Activated naive CD8-positive, alpha-beta T cell treated with anti-CD3 and anti-CD28 coated beads, Interleukin-2, amount 50 U/mL, for 24 hours (primary cell): ENCODE data around the gene GSE1.
A peak's percentile ranks its signal among the peaks of the same experiment; 100 is the strongest.

Source experiments
- ATAC-seq: fragments of 150-1000 bp; cut with Tn5 transposase; one replicate; pipeline ENCODE4 v1.10.0; 2021
- DNase-seq: peaks from one replicate; pipeline ENCODE4 v3.0.0; 2021
- H3K27ac Mint-ChIP-seq: one replicate; pipeline ENCODE4 v1.8.0; 2021; ENCODE audit warnings: mild to moderate bottlenecking, mixed read lengths
- H3K27me3 Mint-ChIP-seq: one replicate; pipeline ENCODE4 v1.8.0; 2021; ENCODE audit warnings: mixed read lengths
- H3K36me3 Mint-ChIP-seq: one replicate; pipeline ENCODE4 v1.8.0; 2021; ENCODE audit warnings: low read depth, mixed read lengths
- H3K4me1 Mint-ChIP-seq: one replicate; pipeline ENCODE4 v1.8.0; 2021; ENCODE audit warnings: mixed read lengths
- H3K4me3 Mint-ChIP-seq: one replicate; pipeline ENCODE4 v1.8.0; 2021; ENCODE audit warnings: mild to moderate bottlenecking, moderate library complexity, mixed read lengths
- H3K9me3 Mint-ChIP-seq: one replicate; pipeline ENCODE4 v1.8.0; 2021; ENCODE audit warnings: mixed read lengths

GSE1 gene

DNA sequence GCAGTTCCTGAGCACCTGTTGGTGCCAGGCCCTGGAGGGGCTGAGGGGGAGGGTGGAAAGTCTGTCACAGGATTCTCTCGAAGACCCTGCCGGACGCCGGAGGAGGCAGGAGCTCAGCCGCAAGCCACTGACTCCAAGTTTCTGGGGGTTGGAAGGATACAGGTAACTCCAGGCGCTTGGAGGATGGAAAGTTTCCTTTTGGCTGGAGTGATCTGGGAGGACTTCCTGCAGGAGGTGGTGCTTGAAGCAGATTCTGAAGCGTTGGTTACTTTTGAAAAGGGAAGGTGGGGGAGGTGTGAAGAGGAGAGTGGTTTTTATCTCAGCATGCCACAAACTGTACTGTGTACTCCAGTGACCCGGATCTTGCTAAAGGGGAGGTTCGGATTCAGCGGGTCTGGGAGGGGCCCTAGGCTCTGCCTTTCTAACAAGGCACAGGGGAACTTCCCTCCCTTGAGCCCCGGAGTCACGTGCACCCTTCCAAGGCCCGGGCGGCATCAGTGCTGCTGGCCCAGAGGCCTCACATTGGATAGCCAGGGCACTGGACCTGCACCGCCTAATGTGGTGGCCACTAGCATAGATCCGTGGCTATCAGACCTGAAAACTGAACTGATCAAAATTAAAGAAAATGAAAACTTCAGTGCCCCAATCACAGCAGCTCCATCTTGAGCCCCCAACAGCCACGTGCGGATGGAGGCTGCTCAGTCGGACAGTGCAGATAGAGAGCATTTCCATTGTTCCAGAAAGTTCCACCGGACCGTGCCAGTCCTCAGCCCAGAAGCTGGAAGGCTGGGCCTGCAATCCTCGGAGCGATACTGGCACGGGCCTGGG, 42.2 kb upstream of the GSE1 start:
- Mint-ChIP-seq H3K27ac (peak overlapping the region; percentile 82), H3K4me1 (peaks cover 81% of the 10 kb centered on the region), H3K4me3 (peak overlapping the region; percentile 59), H3K36me3 (peaks cover 2% of the 10 kb centered on the region), H3K9me3 (no peaks in the 10 kb centered on the region), H3K27me3 (no peaks in the 10 kb centered on the region)
- peak; percentile 65 for ATAC-seq
- DNase-seq = peak; percentile 59

DNA sequence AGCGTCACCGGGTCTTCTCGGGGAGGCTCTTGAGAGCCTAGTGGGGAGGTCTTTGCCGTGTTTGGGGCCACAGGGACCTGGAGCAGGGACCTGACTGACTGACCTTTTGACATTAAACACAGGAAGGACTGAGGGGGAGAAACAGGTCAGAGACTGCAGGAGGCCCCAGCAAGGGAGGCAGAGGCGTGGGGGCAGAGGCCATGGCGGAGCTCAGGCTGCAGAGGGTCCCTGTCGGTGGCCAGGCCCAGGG, 41.6 kb upstream of the GSE1 start:
- Mint-ChIP-seq H3K27ac (no peak overlapping the region), H3K4me1 (peaks cover 78% of the 10 kb centered on the region), H3K36me3 (peaks cover 2% of the 10 kb centered on the region), H3K4me3 (peak overlapping the region; percentile 59), H3K9me3 (no peaks in the 10 kb centered on the region), H3K27me3 (no peaks in the 10 kb centered on the region)
- no peak for DNase-seq
- ATAC-seq = no peak

DNA sequence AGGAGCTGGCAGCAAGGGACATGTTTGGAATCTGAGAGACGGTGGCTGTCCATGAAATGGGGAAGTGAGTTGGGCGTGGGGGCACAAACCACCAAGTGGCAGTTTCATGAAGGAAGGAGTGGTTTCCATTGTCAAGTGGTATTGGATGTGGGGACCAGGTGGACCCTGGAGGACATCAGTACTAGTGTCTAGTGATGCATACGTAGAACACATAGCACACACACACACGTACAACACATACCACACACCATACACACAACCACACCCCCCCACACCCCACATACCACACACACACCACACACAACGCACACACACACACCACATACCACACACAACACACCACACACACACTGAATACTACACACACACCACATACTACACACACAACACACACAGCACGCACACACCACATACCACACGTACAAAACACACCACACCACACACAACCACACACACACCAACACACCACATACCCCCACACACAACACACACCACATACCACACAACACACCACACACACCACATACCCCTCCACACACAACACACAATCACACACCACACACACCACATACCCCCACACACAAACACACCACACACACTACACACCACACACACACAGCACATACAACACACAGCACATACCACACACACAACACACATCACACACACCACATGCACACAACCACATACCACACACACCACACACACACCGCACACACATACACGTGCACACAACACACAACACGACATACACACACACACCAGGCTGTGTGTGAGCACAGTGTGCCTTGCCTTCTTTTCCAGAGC, 41.1 kb upstream of the GSE1 start:
- ATAC-seq (no peak), DNase-seq (no peak)
- Mint-ChIP-seq H3K9me3 (no peaks in the 10 kb centered on the region), H3K36me3 (peaks cover 2% of the 10 kb centered on the region), H3K27me3 (no peaks in the 10 kb centered on the region), H3K4me3 (peak overlapping the region; percentile 59), H3K27ac (peak overlapping the region; percentile 38), H3K4me1 (peaks cover 74% of the 10 kb centered on the region)

DNA sequence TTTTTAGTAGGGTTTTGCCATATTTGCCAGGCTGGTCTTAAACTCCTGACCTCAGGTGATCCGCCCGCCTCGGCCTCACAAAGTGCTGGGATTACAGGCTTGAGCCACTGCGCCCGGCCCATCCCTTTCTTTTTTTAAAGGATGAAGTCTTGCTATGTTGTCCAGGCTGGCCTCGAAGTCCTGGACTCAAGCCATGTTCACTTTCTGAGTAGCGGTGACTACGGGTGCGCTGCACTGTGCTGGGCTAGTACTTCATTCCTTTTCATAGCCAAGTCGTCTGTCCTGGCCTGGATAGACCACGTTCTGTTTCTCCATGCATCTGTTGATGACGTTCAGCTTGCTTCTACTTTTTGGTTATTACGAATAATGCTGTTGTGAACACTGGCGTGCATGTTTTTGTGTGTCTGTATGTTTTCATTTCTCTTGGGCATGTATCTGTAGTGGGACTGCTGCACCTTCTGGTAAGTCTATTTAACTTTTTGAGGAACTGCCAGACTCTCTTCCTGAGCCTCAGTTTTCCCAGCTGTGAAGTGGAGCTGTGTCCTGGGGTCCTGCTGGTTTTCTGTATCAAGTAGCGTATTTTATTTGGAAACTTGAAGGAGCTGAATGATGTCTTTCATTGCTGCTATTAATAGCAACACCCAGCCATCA, 40.0 kb upstream of the GSE1 start:
- Mint-ChIP-seq H3K27ac (no peak overlapping the region), H3K4me3 (no peak overlapping the region)

DNA sequence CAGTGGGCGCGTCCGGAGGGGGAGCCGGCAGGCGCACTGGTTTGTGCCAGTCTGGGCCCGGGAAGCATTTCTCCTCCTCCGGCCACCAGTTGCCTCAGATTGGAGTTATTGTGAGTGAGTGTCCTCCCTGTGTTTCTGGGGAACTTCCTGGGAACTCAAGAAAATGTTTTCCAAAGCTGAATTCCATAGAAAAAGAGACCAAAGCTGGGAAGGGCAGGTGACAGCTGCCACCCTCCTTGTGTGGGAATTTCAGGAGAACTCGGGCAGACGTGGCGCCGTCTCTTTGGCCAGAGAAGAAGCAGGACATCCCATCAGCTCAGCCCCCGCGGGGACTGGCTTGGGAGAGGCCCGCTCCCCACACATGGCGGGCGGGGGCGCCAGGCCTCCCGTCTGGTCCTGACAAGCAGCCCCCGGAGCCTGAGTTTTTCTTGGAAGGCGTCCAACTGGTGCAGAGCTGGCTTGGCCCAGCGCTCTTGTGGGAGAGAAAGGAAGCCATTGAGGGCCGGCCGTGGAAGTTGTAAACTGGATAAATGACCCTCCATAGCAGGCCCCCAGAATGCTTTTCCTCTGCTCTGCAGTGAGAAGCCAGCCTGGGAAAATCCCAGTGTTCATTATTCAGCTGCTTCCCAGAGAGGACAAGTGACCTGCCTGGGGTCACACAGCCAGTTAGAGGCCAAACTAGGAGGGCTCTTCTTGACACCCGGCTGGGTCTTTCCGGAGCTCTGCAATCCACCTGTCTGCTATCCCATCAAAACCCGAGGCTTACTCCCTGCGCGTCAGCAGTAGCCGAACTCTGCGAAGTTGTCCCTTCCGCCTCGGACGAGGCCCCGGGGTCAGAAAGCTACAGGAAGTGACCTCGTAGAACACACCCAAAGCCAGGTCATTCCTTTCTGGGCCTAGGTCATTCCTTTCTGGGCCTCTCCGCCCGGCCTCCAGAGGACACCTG, 39.2 kb upstream of the GSE1 start:
- Mint-ChIP-seq H3K9me3 (no peaks in the 10 kb centered on the region), H3K36me3 (no peaks in the 10 kb centered on the region), H3K4me3 (no peak overlapping the region), H3K27ac (no peak overlapping the region), H3K27me3 (no peaks in the 10 kb centered on the region), H3K4me1 (peaks cover 61% of the 10 kb centered on the region)
- ATAC-seq (no peak), DNase-seq (no peak)

More for the DNA sequence above, 40.0 kb upstream of the GSE1 start:
- ATAC-seq (no peak), DNase-seq (no peak)
- no peaks in the 10 kb centered on the region for H3K27me3 Mint-ChIP-seq
- H3K9me3 Mint-ChIP-seq = no peaks in the 10 kb centered on the region
- no peaks in the 10 kb centered on the region for H3K36me3 Mint-ChIP-seq
- peaks cover 62% of the 10 kb centered on the region for H3K4me1 Mint-ChIP-seq

DNA sequence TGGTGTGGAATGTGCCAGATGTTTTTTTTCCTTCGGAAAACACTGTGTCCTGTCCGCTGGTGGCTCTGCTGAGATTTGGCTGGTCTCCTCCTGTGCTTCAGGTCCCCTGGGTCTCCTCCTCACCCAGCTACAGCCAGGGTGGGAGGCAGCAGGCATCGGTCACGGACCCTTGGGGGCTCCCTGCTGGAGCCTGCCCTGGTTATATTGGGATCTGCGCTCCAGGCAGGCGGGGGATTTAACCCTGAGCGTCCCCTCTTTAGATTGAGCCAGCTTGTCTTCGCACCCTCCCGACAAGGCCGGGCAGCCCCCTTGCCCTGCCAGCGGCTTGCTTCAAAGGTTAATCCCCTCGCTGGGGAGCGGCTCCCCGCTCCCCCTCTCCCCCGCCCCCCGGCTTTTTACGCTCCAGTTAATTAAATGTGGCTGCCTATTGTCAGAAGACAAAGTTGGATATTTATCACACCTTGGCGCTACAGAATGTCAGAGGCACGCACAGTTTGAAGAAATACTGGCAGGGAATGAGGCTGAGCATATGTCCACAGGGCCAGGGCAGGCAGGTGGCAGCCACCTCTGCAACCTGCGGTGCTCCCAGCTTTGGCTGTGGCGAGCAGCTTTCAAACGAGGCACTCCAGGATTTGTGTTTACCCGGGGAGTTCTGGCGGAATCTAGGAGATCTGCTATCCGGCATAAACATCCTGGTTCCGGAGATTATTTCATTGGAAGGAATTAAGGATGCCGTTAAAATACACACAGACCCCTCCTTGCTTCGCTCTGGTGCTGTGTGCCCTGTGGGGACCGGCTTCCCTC, 38.2 kb upstream of the GSE1 start:
- Mint-ChIP-seq H3K27me3 (no peaks in the 10 kb centered on the region), H3K27ac (no peak overlapping the region), H3K4me3 (no peak overlapping the region), H3K9me3 (no peaks in the 10 kb centered on the region), H3K4me1 (peaks cover 59% of the 10 kb centered on the region), H3K36me3 (no peaks in the 10 kb centered on the region)
- ATAC-seq (no peak), DNase-seq (no peak)

DNA sequence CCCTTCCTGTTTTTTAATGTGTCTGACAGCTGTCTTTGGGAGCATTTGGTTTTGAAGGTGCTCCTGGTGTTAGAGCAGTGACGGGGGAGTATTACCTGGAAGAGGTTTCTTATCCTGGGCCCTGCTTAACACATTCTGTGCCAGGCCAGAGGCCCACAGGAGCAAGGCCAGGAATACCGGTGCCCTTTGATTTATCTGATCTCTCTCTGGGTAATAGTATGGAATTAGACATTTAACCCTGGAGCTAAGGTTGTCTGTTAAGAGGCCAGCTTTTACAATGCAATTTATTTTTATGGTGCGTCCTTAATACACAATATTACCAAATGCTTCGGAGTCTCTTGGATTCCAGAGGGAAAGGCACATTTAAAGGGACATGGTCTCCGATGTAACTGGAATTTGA, 37.2 kb upstream of the GSE1 start:
- H3K9me3 Mint-ChIP-seq = no peaks in the 10 kb centered on the region
- ATAC-seq = no peak
- H3K27me3 Mint-ChIP-seq = no peaks in the 10 kb centered on the region
- no peaks in the 10 kb centered on the region for H3K36me3 Mint-ChIP-seq
- H3K27ac Mint-ChIP-seq = no peak overlapping the region
- DNase-seq = no peak
- peaks cover 54% of the 10 kb centered on the region for H3K4me1 Mint-ChIP-seq
- H3K4me3 Mint-ChIP-seq = no peak overlapping the region

DNA sequence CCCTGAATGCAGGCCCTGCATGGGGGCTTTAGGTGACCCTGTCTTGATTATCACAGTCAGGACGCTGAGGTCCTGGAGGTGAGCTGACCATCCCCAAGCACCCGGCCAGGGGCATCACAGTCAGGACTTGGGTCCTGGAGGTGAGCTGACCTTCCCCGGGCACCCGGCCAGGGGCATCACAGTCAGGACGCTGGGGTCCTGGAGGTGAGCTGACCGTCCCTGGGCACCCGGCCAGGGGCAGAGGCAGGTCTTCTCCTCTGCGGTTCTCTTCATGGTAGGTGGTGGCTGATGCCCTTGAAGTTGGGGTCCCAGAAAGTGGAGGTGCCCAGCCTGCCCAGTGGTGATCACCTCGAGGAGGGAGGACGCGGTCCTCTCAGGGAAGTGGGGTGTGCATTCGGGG, 36.2 kb upstream of the GSE1 start:
- no peak overlapping the region for H3K4me3 Mint-ChIP-seq
- H3K4me1 Mint-ChIP-seq = peaks cover 48% of the 10 kb centered on the region
- H3K27ac Mint-ChIP-seq = no peak overlapping the region
- no peaks in the 10 kb centered on the region for H3K27me3 Mint-ChIP-seq
- no peak for ATAC-seq
- H3K36me3 Mint-ChIP-seq = no peaks in the 10 kb centered on the region
- no peaks in the 10 kb centered on the region for H3K9me3 Mint-ChIP-seq
- DNase-seq = no peak

DNA sequence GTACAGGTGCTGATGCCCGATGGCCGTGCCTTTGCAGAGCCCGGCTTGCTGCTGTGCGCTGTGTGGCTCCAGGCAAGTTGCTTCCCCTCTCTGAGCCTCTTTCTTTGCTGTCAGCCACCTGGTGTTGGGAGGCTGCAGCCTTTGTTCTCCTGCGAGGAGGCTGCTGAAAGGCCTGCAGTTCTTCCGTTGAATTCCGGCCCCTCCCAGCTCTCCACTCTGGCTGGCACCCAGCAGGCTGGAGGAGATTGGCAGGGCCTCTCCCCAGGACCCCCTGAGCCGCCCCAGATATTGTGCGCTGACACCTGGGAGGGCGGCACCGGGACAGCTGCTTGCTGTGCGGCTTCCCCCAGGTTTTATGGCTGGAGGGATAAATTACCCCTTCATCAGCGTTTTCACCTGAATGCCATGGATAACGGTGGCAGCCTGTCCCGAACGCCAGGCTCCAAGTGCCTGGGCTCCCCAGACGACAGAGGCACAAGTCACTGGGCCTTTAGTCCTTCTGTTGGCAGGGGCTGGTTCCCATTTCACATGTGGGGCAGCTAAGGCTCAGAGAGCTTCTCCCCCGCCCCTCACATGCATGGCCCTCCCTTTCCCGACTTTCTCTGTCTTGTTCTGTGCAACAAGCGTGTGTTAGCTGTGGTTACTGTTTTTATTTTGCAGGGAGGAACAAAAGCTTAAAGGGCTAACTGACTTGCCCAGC, 35.1 kb upstream of the GSE1 start:
- ATAC-seq (no peak), DNase-seq (no peak)
- H3K9me3 Mint-ChIP-seq = no peaks in the 10 kb centered on the region
- H3K27ac Mint-ChIP-seq = no peak overlapping the region
- H3K36me3 Mint-ChIP-seq = no peaks in the 10 kb centered on the region
- H3K27me3 Mint-ChIP-seq = no peaks in the 10 kb centered on the region
- peaks cover 48% of the 10 kb centered on the region for H3K4me1 Mint-ChIP-seq
- no peak overlapping the region for H3K4me3 Mint-ChIP-seq

DNA sequence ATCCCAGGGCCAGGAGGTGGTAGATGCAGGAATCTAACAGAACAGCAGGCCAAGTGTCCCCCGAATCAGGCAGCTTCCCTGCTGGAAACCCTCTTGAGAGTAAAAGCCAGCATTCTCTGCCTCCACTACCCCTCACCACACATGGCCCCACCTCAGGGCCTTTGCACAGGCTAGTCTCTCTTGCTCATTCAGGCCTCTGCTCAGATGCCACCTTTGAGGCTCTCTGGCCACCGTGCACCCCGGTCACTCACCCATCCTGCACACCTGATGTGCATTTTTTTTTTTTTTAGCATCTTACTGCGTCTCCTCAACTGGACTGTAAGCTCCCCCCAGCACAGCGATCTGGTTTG, 34.5 kb upstream of the GSE1 start:
- no peaks in the 10 kb centered on the region for H3K9me3 Mint-ChIP-seq
- DNase-seq (no peak), ATAC-seq (no peak)
- no peak overlapping the region for H3K27ac Mint-ChIP-seq
- no peak overlapping the region for H3K4me3 Mint-ChIP-seq
- peaks cover 48% of the 10 kb centered on the region for H3K4me1 Mint-ChIP-seq
- H3K27me3 Mint-ChIP-seq = no peaks in the 10 kb centered on the region
- no peaks in the 10 kb centered on the region for H3K36me3 Mint-ChIP-seq

DNA sequence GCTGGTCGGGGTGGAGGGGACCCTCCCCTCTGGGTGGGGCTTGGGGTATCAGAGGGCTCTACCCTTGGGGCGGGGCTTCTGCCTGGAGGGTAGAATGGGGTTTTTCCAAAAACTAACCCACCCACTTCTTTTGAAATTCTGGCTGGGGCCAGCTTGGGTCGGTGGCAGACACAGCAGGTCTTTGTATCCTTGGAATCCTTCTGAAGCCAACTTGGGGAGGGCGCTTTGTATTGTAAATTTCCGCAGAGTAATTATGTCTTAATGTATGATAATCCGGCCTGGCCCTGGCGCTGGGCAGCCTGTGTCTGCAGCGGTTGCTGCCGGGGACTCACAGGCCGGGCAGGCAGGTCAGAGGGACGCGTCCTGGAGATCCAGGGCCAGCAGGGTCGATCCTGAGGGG, 33.9 kb upstream of the GSE1 start:
- Mint-ChIP-seq H3K27ac (no peak overlapping the region), H3K9me3 (no peaks in the 10 kb centered on the region), H3K4me1 (peaks cover 50% of the 10 kb centered on the region), H3K27me3 (no peaks in the 10 kb centered on the region), H3K36me3 (no peaks in the 10 kb centered on the region), H3K4me3 (no peak overlapping the region)
- ATAC-seq (no peak), DNase-seq (no peak)

DNA sequence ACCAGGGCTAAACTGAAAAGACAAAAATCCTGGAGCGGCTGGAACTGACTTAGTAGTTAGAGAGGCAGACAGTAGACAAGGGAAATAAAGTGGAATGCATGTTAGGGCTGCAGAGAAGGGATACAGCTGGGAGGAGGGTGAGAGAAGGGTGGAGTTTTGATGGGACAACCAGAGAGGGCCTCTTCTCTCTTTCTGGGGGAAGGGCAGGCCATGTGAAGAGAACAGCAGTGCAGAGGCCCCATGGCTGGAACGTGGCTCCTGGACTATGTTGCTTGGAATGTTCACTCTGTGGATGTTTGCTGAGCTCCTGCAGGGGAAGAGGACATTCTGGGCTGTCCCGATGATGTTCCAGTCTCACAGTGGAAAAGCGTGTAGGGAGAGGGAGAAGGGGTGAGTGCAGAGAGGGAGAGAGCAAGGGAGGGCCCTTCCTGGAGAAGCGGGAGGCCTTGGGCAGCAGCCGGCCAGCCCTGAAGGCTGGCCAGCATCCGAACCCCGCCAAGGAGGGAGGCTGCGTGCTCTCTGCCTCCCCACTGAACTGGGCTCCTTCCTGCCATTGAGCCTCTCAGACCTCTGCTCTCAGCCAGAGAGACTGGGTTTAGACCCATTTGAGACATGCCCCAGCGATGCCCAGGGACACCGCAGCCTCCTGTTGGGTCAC, 33.1 kb upstream of the GSE1 start:
- Mint-ChIP-seq H3K27ac (peak overlapping the region; percentile 33), H3K4me1 (peaks cover 46% of the 10 kb centered on the region), H3K27me3 (no peaks in the 10 kb centered on the region), H3K4me3 (no peak overlapping the region), H3K9me3 (no peaks in the 10 kb centered on the region), H3K36me3 (no peaks in the 10 kb centered on the region)
- no peak for DNase-seq
- no peak for ATAC-seq

DNA sequence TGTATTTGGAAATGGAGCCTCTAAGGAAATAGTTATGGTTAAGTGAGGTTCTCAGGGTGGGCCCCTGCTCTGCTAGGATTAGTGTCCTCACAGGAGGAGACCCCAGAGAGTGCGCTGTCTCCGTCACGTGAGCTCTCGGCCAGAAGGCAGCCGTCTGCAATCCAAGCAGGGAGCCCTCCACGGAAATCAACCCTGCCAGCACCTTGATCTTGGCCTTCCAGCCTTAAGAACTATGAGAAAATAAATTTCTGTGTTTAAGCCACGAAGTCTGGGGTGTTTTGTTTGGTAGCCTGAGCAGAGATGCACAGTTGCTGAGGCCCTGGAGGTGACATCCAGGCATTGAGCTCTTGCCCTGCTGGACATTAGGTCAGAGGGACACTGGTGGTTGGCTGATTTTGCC, 32.4 kb upstream of the GSE1 start:
- H3K27ac Mint-ChIP-seq = no peak overlapping the region
- H3K9me3 Mint-ChIP-seq = no peaks in the 10 kb centered on the region
- no peaks in the 10 kb centered on the region for H3K36me3 Mint-ChIP-seq
- no peak overlapping the region for H3K4me3 Mint-ChIP-seq
- H3K4me1 Mint-ChIP-seq = peaks cover 42% of the 10 kb centered on the region
- H3K27me3 Mint-ChIP-seq = no peaks in the 10 kb centered on the region
- DNase-seq (no peak), ATAC-seq (no peak)
